OCI-LY7 (cell line): Measurements from ENCODE around the gene PML.
"Not testable (repeated sequence)": the region's sequence is repeated elsewhere in the genome, so short reads cannot be mapped to it uniquely, and the experiment has no call there.

Source experiments
- EZH2phosphoT487 ChIP-seq: fragments of 200-600 bp; sonication (generic); IDR thresholded peaks from 2 replicates; pipeline ENCODE4 v1.6.1; 2018; ENCODE audit warnings: low read depth, borderline replicate concordance, mild to moderate bottlenecking, mixed run types, antibody characterized with exemption, low read length, moderate library complexity, mixed read lengths
- TF ChIP-seq, protein P1 (sequence below): fragments of 200-600 bp; sonication (generic); conservative IDR thresholded peaks from 2 replicates; pipeline ENCODE4 v1.5.1; 2014; ENCODE audit warnings: mild to moderate bottlenecking, antibody characterized with exemption, low read length, moderate library complexity, mixed read lengths

DNA sequence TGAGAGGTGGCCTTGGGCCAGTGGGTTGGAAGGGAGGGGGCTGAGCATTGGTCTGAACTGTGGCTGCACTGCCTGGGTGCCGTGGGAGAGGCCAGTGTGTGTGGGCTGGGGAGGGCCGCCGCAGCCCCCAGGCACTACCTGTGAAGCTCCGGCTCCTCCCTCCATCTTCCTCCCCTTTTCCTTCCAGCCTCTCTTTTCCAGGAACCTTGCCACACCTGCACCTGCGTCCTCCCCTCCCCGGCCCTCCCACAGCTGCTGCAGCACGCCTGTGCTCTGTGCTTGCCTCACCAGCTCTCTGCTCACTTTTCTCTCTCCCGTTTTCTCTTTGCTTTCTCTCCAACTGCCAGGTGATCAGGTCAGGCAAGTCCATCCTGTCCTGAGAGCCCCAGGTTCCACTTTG is 70.3 kb downstream of the PML start:
- TF ChIP-seq, protein P1, sequence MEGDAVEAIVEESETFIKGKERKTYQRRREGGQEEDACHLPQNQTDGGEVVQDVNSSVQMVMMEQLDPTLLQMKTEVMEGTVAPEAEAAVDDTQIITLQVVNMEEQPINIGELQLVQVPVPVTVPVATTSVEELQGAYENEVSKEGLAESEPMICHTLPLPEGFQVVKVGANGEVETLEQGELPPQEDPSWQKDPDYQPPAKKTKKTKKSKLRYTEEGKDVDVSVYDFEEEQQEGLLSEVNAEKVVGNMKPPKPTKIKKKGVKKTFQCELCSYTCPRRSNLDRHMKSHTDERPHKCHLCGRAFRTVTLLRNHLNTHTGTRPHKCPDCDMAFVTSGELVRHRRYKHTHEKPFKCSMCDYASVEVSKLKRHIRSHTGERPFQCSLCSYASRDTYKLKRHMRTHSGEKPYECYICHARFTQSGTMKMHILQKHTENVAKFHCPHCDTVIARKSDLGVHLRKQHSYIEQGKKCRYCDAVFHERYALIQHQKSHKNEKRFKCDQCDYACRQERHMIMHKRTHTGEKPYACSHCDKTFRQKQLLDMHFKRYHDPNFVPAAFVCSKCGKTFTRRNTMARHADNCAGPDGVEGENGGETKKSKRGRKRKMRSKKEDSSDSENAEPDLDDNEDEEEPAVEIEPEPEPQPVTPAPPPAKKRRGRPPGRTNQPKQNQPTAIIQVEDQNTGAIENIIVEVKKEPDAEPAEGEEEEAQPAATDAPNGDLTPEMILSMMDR = not testable (repeated sequence)
- TF ChIP-seq EZH2phosphoT487 = not testable (repeated sequence)
